Testis (tissue), 2 donors: ENCODE results near the gene PLN.

Source experiments
- POLR2A ChIP-seq: fragments of 450-650 bp; IDR thresholded peaks from one replicate; pipeline ENCODE4 v1.6.1; 2017; ENCODE audit warnings: antibody characterized with exemption, mild to moderate bottlenecking, moderate library complexity
- TF ChIP-seq, protein P1 (sequence below), 3 experiments: fragments of 450-650 bp in 2 of 3; fragments of 200-600 bp in 1 of 3; sonication (generic) in 1 of 3; IDR thresholded peaks; one replicate each; pipeline ENCODE4 v1.5.1; 2016 to 2019; ENCODE audit warnings: antibody characterized with exemption in 3 of 3, mild to moderate bottlenecking in 2 of 3, moderate library complexity in 1 of 3

GRCh38 chr6:118596774-118597320 lies 48.8 kb downstream of the PLN start:
- TF ChIP-seq, protein P1, sequence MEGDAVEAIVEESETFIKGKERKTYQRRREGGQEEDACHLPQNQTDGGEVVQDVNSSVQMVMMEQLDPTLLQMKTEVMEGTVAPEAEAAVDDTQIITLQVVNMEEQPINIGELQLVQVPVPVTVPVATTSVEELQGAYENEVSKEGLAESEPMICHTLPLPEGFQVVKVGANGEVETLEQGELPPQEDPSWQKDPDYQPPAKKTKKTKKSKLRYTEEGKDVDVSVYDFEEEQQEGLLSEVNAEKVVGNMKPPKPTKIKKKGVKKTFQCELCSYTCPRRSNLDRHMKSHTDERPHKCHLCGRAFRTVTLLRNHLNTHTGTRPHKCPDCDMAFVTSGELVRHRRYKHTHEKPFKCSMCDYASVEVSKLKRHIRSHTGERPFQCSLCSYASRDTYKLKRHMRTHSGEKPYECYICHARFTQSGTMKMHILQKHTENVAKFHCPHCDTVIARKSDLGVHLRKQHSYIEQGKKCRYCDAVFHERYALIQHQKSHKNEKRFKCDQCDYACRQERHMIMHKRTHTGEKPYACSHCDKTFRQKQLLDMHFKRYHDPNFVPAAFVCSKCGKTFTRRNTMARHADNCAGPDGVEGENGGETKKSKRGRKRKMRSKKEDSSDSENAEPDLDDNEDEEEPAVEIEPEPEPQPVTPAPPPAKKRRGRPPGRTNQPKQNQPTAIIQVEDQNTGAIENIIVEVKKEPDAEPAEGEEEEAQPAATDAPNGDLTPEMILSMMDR (IDR thresholded peaks at IDR 0.05): no peak
- TF ChIP-seq POLR2A: no peak
